C4-2B (cell line): ENCODE measurements around the gene NUDCD3.

ENCODE experiments used
- CTCF ChIP-seq: fragments of 450-650 bp; conservative IDR thresholded peaks from 2 replicates; pipeline ENCODE4 v1.5.1; 2017; ENCODE audit warnings: mild to moderate bottlenecking
- ZFX ChIP-seq: fragments of 450-650 bp; IDR thresholded peaks from 2 replicates; pipeline ENCODE4 v1.6.1; 2017

DNA sequence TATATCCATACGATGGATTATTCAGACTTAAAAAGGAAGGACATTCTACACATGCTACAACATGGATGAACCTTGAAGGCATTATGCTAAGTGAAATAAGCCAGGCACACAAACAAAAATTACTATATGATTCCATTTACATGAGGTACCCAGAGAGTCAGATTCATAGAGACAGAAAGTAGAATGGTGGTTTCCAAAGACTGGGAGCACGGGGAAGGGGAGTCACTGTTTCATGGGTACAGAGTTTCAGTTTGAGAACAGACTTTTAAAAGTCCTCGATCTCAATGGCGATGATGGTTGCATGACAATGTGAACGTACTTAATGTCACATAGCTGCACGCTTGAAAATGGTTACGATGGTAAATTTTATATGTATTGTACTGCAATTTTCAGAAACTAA lies 39.3 kb downstream of the NUDCD3 start:
- TF ChIP-seq CTCF (no peak), ZFX (no peak)
